ENCODE measurements around the gene CDH4.

DNA sequence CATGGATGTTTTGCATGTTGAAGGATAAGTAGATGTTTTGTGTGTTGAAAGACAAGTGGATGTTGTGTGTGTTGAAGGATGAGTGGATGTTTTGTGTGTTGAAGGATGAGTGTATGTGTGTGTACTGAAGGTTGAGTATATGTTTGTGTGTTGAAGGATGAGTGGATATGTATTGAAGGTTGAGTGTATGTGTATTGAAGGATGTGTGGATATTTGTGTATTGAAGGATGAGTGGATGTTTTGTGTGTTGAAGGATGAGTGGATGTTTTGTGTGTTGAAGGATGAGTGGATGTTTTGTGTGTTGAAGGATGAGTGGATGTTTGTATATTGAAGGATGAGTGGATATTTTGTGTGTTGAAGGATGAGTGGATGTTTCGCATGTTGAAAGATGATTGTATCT lies 325.0 kb downstream of the CDH4 start:
- TF ChIP-seq, protein P1, sequence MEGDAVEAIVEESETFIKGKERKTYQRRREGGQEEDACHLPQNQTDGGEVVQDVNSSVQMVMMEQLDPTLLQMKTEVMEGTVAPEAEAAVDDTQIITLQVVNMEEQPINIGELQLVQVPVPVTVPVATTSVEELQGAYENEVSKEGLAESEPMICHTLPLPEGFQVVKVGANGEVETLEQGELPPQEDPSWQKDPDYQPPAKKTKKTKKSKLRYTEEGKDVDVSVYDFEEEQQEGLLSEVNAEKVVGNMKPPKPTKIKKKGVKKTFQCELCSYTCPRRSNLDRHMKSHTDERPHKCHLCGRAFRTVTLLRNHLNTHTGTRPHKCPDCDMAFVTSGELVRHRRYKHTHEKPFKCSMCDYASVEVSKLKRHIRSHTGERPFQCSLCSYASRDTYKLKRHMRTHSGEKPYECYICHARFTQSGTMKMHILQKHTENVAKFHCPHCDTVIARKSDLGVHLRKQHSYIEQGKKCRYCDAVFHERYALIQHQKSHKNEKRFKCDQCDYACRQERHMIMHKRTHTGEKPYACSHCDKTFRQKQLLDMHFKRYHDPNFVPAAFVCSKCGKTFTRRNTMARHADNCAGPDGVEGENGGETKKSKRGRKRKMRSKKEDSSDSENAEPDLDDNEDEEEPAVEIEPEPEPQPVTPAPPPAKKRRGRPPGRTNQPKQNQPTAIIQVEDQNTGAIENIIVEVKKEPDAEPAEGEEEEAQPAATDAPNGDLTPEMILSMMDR (conservative IDR thresholded peaks at IDR 0.05; ENCODE audit: low read length), result no peak
- no peak for TF ChIP-seq EZH2phosphoT487 (IDR thresholded peaks at IDR 0.05; ENCODE audit: borderline replicate concordance, low read depth, low read length)

Data from OCI-LY7 (cell line).